ENCODE measurements around the gene MAML3.

DNA sequence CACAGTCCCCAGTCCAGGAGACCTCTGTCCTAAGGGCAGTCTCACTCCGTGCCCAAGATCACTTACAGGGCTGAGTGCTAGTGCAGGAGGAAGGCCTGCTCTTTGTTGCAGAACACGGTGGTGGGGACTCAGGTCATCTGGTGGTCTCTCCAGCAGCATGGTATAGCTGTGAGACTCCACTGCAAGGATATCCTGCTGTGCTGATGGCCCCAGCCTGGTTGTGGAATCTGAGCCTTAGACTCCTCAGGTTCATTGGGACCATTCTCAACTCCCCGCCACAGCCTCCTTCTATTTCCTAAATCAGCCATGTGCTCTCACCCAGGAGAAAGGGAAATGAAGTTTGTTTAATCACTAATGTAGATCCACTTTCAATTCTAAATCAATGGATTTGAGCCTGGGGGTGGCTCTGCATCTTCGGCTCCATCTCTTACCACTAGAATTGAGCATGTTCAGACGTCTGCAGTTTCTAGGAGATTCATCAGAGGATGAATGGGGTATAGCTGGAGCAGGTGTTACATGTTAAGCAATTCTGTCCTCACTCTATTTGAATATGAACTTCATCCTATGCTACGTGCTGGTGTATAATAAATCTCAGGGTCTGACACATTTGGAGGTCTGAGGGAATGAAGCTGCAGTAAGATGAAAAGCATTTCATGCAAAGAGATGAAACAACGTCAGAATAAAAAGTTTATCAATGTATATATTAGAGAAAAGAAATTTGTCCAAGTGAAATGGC lies 299.1 kb downstream of the MAML3 start:
- TF ChIP-seq, protein P1, sequence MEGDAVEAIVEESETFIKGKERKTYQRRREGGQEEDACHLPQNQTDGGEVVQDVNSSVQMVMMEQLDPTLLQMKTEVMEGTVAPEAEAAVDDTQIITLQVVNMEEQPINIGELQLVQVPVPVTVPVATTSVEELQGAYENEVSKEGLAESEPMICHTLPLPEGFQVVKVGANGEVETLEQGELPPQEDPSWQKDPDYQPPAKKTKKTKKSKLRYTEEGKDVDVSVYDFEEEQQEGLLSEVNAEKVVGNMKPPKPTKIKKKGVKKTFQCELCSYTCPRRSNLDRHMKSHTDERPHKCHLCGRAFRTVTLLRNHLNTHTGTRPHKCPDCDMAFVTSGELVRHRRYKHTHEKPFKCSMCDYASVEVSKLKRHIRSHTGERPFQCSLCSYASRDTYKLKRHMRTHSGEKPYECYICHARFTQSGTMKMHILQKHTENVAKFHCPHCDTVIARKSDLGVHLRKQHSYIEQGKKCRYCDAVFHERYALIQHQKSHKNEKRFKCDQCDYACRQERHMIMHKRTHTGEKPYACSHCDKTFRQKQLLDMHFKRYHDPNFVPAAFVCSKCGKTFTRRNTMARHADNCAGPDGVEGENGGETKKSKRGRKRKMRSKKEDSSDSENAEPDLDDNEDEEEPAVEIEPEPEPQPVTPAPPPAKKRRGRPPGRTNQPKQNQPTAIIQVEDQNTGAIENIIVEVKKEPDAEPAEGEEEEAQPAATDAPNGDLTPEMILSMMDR (IDR thresholded peaks at IDR 0.05; ENCODE audit: poor library complexity), result no peak
- TF ChIP-seq EZH2 (IDR thresholded peaks at IDR 0.05; ENCODE audit: borderline replicate concordance) (no peak), EZH2phosphoT487 (IDR thresholded peaks at IDR 0.05; ENCODE audit: low read depth, severe bottlenecking, unreplicated experiment) (no peak)

All from hepatocyte (in vitro differentiated cells).